CD8-positive, alpha-beta memory T cell (primary cell): ENCODE measurements around the gene SMIM12. TPM values are rescaled to one million over a fixed set of nuclear protein-coding genes. Genes with fewer than 3 reads are reported as not detected.

ENCODE experiments used
- CTCF ChIA-PET: fragments of 350-600 bp; sonication (Branson Sonifier 250); formaldehyde crosslinking; loops from one replicate; lab custom pipeline; 2021; ENCODE audit warnings: antibody characterized with exemption; lab: Charles Lee
- POLR2A ChIA-PET: fragments of 350-600 bp; sonication (Branson Sonifier 250); formaldehyde crosslinking; loops from one replicate; lab custom pipeline; 2021; ENCODE audit warnings: antibody characterized with exemption; lab: Charles Lee
- DNase-seq, 5 donors: peaks; one replicate each; pipeline versions ENCODE4 v3.0.0 to v3.0.0-alpha.2; 2020 to 2022; ENCODE audit warnings: mixed read lengths in 1 of 5
- H3K27ac ChIP-seq: one replicate; pipeline ENCODE4 v1.7.0; 2013; ENCODE audit warnings: low read depth, mild to moderate bottlenecking, low read length, moderate library complexity
- H3K27me3 ChIP-seq: 2 replicates; pipeline ENCODE4 v1.7.0; 2013; ENCODE audit warnings: low read length, mild to moderate bottlenecking; ENCODE audit not compliant: insufficient read depth, poor library complexity, severe bottlenecking
- H3K36me3 ChIP-seq: 2 replicates; pipeline ENCODE4 v1.7.0; 2013; ENCODE audit warnings: mild to moderate bottlenecking, low read length, moderate library complexity; ENCODE audit not compliant: insufficient read depth
- H3K4me1 ChIP-seq: 2 replicates; pipeline ENCODE4 v1.7.0; 2013; ENCODE audit warnings: mild to moderate bottlenecking, low read length, moderate library complexity; ENCODE audit not compliant: insufficient read depth
- H3K4me3 ChIP-seq: 2 replicates; pipeline ENCODE4 v1.7.0; 2013; ENCODE audit warnings: mild to moderate bottlenecking, low read length
- H3K9me3 ChIP-seq: 2 replicates; pipeline ENCODE4 v1.7.0; 2013; ENCODE audit warnings: mild to moderate bottlenecking, low read length
- H3K27ac Mint-ChIP-seq, 8 donors: one replicate each; pipeline ENCODE4 v1.8.0; 2020 to 2021; ENCODE audit warnings: mixed read lengths in 8 of 8, mild to moderate bottlenecking in 6 of 8, inconsistent platforms in 3 of 8, moderate library complexity in 3 of 8
- H3K27me3 Mint-ChIP-seq, 2 donors: one replicate each; pipeline ENCODE4 v1.8.0; 2020 to 2021; ENCODE audit warnings: mixed read lengths in 2 of 2, mild to moderate bottlenecking in 1 of 2, moderate library complexity in 1 of 2
- H3K36me3 Mint-ChIP-seq, 3 donors: one replicate each; pipeline ENCODE4 v1.8.0; 2020 to 2021; ENCODE audit warnings: mixed read lengths in 3 of 3, inconsistent platforms in 1 of 3, mild to moderate bottlenecking in 1 of 3
- H3K4me1 Mint-ChIP-seq, 3 donors: one replicate each; pipeline ENCODE4 v1.8.0; 2020 to 2021; ENCODE audit warnings: mixed read lengths in 3 of 3, inconsistent platforms in 1 of 3, mild to moderate bottlenecking in 1 of 3
- H3K4me3 Mint-ChIP-seq, 7 donors: one replicate each; pipeline ENCODE4 v1.8.0; 2020 to 2021; ENCODE audit warnings: mixed read lengths in 7 of 7, mild to moderate bottlenecking in 6 of 7, moderate library complexity in 4 of 7, inconsistent platforms in 2 of 7
- H3K9me3 Mint-ChIP-seq, 5 donors: one replicate each; pipeline ENCODE4 v1.8.0; 2020 to 2022; ENCODE audit warnings: mixed read lengths in 5 of 5, mild to moderate bottlenecking in 3 of 5, moderate library complexity in 2 of 5, inconsistent platforms in 1 of 5
- polyA plus RNA-seq: library from polyadenylated mRNA; unstranded; fragments of 300-500 nt; fragmentation: Illumina TruSeq; gene quantifications from one replicate; pipeline ENCODE4 v1.2.3, GENCODE V29; 2021
- total RNA-seq, 2 experiments: library from RNA; stranded (reverse); gene quantifications; one replicate each; pipeline ENCODE4 v1.2.3, GENCODE V29; 2021

The SMIM12 gene, protein sequence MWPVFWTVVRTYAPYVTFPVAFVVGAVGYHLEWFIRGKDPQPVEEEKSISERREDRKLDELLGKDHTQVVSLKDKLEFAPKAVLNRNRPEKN
- total RNA-seq (10 to 100 TPM; 76.3 to 79.1 TPM), polyA plus RNA-seq (92.7 TPM)

DNA sequence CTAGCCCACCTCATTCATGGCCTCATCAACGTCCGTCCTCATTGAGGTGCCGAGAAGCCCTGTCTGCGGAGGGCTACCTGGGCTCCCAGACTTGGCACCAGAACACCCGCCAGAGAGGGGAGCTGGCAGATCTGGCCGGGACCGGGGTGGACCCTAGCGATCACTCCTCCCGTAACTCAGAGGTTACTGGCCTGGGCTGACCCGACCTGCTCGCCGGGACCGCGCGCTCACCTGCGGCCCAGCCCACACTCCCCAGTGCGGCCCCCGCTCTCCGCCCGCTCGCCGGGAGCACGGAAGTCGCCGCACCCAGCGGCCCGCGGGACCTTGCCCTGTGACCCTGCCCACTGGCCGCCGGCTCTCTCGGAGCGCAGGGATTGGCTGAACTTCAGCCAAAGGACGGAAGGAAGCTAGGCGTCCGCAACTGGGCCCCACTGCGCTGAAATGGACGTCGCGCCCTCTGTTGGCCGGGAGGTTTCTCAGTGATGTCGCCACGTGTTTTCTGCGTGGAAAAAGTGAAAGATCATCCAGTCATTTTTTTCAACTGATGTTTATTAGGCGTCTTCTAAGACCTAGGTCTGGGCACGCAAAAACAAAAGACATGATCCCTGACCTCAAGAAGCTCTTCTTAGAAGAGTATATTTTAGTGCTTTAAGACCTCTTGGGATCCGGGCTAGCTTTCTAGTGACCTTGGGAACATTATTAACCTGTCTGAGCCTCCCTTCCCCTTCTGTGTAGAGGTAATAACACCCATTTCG is at the start of gene SMIM12:
Gene SMIM12, minus strand, starts transcription at position 304 of the 755 bp plus-strand sequence. CDS start 3,772 bp downstream, outside the sequence.
- H3K27ac Mint-ChIP-seq, result peak within 1 kb of the TSS; percentile 91 to 99 (median 98)
- peaks cover 12% of the 10 kb centered on the region for H3K36me3 ChIP-seq
- H3K27me3 Mint-ChIP-seq, result peaks cover 0 to 3% of the 10 kb centered on the region in 2 donors
- H3K36me3 Mint-ChIP-seq, result peaks cover 0 to 29% (median 2%) of the 10 kb centered on the region in 3 donors
- peaks cover 62 to 78% (median 69%) of the 10 kb centered on the region in 3 donors for H3K4me1 Mint-ChIP-seq
- peak within 1 kb of the TSS; percentile 82 for H3K4me3 ChIP-seq
- peak within 1 kb of the TSS; percentile 85 for H3K27ac ChIP-seq
- peak within 1 kb of the TSS; percentile 93 to 97 (median 96) for H3K4me3 Mint-ChIP-seq
- peaks cover 47% of the 10 kb centered on the region for H3K4me1 ChIP-seq
- H3K27me3 ChIP-seq, result no peaks in the 10 kb centered on the region
- no peaks in the 10 kb centered on the region for H3K9me3 Mint-ChIP-seq
- DNase-seq, result peak; percentile 81 to 89 (median 83)
- POLR2A ChIA-PET, result no interaction called here
- no peaks in the 10 kb centered on the region for H3K9me3 ChIP-seq
- CTCF ChIA-PET, result interaction anchor here (0.8 to 1.8 kb wide), 9 partner anchors 9 to 126 kb away, joined by 3 to 10 read pairs (median 5); partner anchors contain the start of gene TMEM35B

DNA sequence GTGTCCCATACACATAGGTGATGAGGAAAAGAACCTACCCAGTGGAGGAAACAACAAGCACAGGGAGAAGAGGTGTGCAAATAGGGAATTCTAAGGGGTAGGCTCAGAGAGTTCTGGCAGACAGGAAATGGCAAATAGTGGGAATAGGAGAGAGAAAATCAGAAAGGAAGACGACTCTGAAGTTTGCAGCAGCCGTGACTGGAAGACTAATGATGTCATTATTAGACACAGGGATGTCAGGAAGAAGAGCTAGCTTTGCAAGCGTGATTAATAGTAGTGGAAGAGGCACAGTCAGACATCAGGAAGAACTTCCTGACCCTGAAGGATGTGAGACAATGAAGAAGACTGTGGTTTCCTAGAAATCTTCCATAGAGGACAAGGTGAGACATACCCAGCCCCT is 48.8 kb upstream of the SMIM12 start:
- H3K4me3 ChIP-seq, result no peak overlapping the region
- H3K36me3 ChIP-seq, result no peaks in the 10 kb centered on the region
- Mint-ChIP-seq H3K4me3 (no peak overlapping the region), H3K27ac (no peak overlapping the region), H3K36me3 (no peaks in the 10 kb centered on the region), H3K9me3 (peaks cover 0 to 2% (median 0%) of the 10 kb centered on the region in 5 donors), H3K27me3 (peaks cover 2 to 36% of the 10 kb centered on the region in 2 donors), H3K4me1 (no peaks in the 10 kb centered on the region)
- CTCF ChIA-PET, result no interaction called here
- POLR2A ChIA-PET, result no interaction called here
- no peaks in the 10 kb centered on the region for H3K27me3 ChIP-seq
- no peaks in the 10 kb centered on the region for H3K4me1 ChIP-seq
- no peak overlapping the region for H3K27ac ChIP-seq
- no peaks in the 10 kb centered on the region for H3K9me3 ChIP-seq
- no peak for DNase-seq

DNA sequence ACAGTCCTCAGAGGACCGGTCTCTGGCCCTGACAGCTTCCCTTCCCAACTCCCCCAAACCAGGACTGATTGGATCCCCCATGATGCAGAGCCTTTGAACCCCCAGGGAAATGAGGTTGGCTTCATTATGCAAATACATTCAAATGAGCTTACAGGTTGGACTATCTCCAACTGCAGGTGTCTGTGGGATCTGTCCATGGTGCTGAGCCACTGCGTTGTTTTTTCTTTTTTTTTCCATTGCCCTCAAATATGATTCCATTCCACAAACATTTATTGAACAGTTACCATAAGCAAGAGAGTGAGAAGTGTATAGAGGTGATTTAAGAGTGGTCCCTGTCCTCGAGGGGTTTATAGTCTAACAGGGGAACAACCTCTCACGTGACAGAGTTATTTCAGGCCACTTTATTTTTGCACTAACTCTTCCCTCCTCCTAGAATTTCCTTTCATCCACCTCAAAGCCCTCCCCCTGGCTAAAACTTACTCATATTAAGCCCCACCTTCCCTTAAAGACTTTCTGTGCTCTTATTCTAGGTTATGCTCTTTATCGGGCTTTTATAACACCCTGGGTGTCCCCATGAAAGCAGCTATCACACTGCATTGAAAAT is 48.0 kb upstream of the SMIM12 start:
- Mint-ChIP-seq H3K27ac (no peak overlapping the region), H3K4me1 (no peaks in the 10 kb centered on the region), H3K4me3 (no peak overlapping the region), H3K27me3 (peaks cover 5 to 38% of the 10 kb centered on the region in 2 donors), H3K36me3 (no peaks in the 10 kb centered on the region), H3K9me3 (peaks cover 0 to 2% (median 0%) of the 10 kb centered on the region in 5 donors)
- H3K9me3 ChIP-seq, result no peaks in the 10 kb centered on the region
- no peaks in the 10 kb centered on the region for H3K36me3 ChIP-seq
- H3K27me3 ChIP-seq, result no peaks in the 10 kb centered on the region
- ChIA-PET POLR2A (no interaction called here), CTCF (no interaction called here)
- no peak for DNase-seq
- H3K4me1 ChIP-seq, result no peaks in the 10 kb centered on the region
- H3K27ac ChIP-seq, result no peak overlapping the region
- no peak overlapping the region for H3K4me3 ChIP-seq

DNA sequence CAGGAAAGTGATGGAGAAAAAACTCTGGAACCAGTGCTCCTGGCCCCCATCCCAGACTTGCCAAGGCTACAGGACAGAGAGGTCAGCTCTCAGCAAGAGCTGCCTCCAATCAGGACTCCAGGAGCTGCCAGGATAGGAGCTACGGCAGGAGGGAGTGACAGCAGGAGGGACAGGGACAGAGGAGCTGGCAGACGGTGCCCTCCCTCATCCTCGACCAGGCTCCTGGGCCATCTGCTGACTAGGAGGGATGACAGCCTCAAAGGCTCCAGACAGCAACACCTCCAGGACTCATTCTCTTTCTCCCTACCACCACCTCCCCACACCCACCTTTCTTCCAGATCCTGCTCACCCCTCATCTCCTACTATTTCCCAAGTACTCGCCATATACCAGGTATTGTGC is 47.2 kb upstream of the SMIM12 start:
- Histone ChIP-seq H3K9me3 (no peaks in the 10 kb centered on the region), H3K36me3 (no peaks in the 10 kb centered on the region), H3K27me3 (peaks cover 5% of the 10 kb centered on the region), H3K4me3 (no peak overlapping the region), H3K27ac (no peak overlapping the region), H3K4me1 (no peaks in the 10 kb centered on the region)
- ChIA-PET CTCF (interaction anchor here (1.7 kb wide), 1 partner anchor 40 kb away, joined by 4 read pairs; no protein-coding TSS in a partner anchor), POLR2A (no interaction called here)
- peaks cover 5 to 43% of the 10 kb centered on the region in 2 donors for H3K27me3 Mint-ChIP-seq
- DNase-seq, result no peak
- H3K4me3 Mint-ChIP-seq, result no peak overlapping the region
- H3K9me3 Mint-ChIP-seq, result peaks cover 0 to 2% (median 0%) of the 10 kb centered on the region in 5 donors
- H3K36me3 Mint-ChIP-seq, result no peaks in the 10 kb centered on the region
- no peak overlapping the region for H3K27ac Mint-ChIP-seq
- H3K4me1 Mint-ChIP-seq, result no peaks in the 10 kb centered on the region

DNA sequence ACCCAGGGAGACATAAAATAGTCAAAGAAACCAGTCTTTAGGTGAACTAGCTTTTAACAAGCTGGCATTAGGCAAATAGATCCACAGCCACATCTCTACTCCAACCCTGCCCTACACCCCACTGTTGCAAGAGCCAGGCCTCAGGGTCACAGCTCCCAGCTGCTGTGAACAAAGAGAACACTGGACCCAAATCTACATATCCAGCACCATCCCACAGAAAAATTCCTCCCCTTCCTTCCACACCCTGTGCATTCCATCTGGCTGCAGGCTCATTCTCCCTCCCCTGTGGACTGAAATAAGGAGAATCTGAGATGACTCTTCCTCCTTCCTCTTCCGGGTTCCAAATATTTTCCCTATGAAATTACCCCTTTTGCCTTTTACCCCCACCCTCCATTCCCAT is 46.7 kb upstream of the SMIM12 start:
- peaks cover 6 to 49% of the 10 kb centered on the region in 2 donors for H3K27me3 Mint-ChIP-seq
- H3K4me3 Mint-ChIP-seq, result no peak overlapping the region
- H3K27ac Mint-ChIP-seq, result no peak overlapping the region
- Histone ChIP-seq H3K9me3 (no peaks in the 10 kb centered on the region), H3K27ac (no peak overlapping the region), H3K36me3 (no peaks in the 10 kb centered on the region), H3K27me3 (peaks cover 5% of the 10 kb centered on the region), H3K4me3 (no peak overlapping the region), H3K4me1 (no peaks in the 10 kb centered on the region)
- H3K36me3 Mint-ChIP-seq, result no peaks in the 10 kb centered on the region
- CTCF ChIA-PET, result interaction anchor here (1.7 kb wide), 1 partner anchor 40 kb away, joined by 4 read pairs; no protein-coding TSS in a partner anchor
- POLR2A ChIA-PET, result no interaction called here
- H3K9me3 Mint-ChIP-seq, result peaks cover 0 to 2% (median 0%) of the 10 kb centered on the region in 5 donors
- no peaks in the 10 kb centered on the region for H3K4me1 Mint-ChIP-seq
- DNase-seq, result no peak

DNA sequence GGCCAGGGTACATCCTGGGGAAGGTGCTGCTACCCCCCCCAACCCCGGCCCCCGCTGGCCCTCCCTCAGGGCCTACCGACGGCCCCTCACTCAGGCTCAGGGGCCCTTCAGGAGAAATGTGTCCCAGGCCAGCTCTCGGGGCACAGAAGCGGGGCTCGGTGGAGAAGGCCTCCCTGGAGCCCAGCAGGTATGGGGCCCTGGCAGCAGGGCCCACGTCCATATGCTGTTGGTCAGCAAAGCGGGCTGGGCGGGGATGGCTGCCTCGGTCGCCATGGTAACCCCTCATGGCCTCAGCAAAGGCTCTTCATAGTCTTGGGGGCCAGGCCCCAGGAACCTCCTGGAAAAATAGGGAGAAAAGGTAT is 45.5 kb upstream of the SMIM12 start:
- Histone ChIP-seq H3K9me3 (no peaks in the 10 kb centered on the region), H3K4me1 (no peaks in the 10 kb centered on the region), H3K27me3 (peaks cover 5% of the 10 kb centered on the region), H3K27ac (no peak overlapping the region), H3K36me3 (no peaks in the 10 kb centered on the region), H3K4me3 (no peak overlapping the region)
- no peak overlapping the region for H3K27ac Mint-ChIP-seq
- ChIA-PET POLR2A (no interaction called here), CTCF (interaction anchor here (1.7 kb wide), 1 partner anchor 39 kb away, joined by 4 read pairs; no protein-coding TSS in a partner anchor)
- no peak overlapping the region for H3K4me3 Mint-ChIP-seq
- no peaks in the 10 kb centered on the region for H3K4me1 Mint-ChIP-seq
- H3K9me3 Mint-ChIP-seq, result peaks cover 0 to 2% (median 0%) of the 10 kb centered on the region in 5 donors
- peaks cover 13 to 54% of the 10 kb centered on the region in 2 donors for H3K27me3 Mint-ChIP-seq
- no peaks in the 10 kb centered on the region for H3K36me3 Mint-ChIP-seq
- no peak for DNase-seq

DNA sequence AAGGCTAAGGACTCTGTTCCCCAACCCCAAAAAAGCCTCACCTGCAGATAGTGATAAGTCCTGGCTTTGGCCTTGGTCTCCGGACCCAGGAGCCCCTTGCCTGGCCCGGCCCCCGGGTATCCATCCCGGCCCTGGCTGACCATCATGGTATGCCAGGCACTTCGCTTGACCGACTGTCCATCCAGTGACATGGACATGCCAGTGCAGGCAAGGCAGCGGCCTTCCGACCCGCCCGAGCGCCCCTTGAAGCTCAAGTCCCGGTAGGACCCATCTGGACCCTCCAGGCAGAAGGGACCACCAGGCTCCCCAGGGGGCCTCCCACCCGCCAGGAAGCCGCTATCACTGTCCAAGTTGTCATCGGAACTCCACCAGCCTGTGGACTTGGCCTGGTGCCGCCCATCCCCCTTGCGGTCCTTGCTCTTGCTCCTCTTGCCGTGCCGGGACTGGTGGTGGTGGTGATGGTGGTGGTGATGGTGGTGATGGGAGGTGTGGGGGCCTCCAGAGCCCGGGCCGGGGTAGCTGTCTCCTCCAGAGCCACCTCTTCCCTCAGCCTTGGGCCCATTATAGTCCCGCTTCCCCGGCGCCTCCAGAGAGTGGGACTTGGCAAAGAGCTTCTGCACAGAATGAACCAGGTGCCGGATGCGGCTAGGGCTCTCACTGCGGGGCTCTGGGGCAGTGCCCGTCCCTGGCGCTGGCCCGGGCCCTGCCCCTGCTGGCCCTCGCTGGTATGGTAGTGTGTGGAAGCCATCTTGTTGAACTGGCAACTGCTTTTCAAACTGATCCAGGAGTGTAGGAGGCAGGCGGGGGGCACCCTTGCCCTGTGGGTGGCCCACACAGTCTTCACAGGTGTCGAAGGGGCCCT is 44.9 kb upstream of the SMIM12 start:
- no peaks in the 10 kb centered on the region for H3K4me1 ChIP-seq
- peaks cover 5% of the 10 kb centered on the region for H3K27me3 ChIP-seq
- H3K36me3 ChIP-seq, result no peaks in the 10 kb centered on the region
- POLR2A ChIA-PET, result no interaction called here
- Mint-ChIP-seq H3K4me1 (no peaks in the 10 kb centered on the region), H3K9me3 (peaks cover 0 to 2% (median 0%) of the 10 kb centered on the region in 5 donors), H3K4me3 (no peak overlapping the region), H3K27ac (no peak overlapping the region), H3K36me3 (no peaks in the 10 kb centered on the region), H3K27me3 (peaks cover 13 to 56% of the 10 kb centered on the region in 2 donors)
- no peak overlapping the region for H3K27ac ChIP-seq
- no peak overlapping the region for H3K4me3 ChIP-seq
- no peak for DNase-seq
- CTCF ChIA-PET, result no interaction called here
- H3K9me3 ChIP-seq, result no peaks in the 10 kb centered on the region
